SK-N-SH (cell line): Measurements from ENCODE around the gene NUP205.

Experiments used
- EZH2phosphoT487 ChIP-seq: fragments of 200-600 bp; sonication (generic); IDR thresholded peaks from 2 replicates; pipeline ENCODE4 v1.6.1; 2017; ENCODE audit warnings: low read depth, mixed run types, mild to moderate bottlenecking, antibody characterized with exemption, moderate library complexity, borderline replicate concordance
- GABPA ChIP-seq: IDR thresholded peaks from 2 replicates; pipeline ENCODE4 v1.4.0; 2012; ENCODE audit warnings: low read depth, mild to moderate bottlenecking
- MXI1 ChIP-seq: IDR thresholded peaks from 2 replicates; pipeline ENCODE4 v1.6.1; 2012; ENCODE audit warnings: mild to moderate bottlenecking, low read depth, low read length, improper control_type of control experiment
- POLR2AphosphoS5 ChIP-seq: IDR thresholded peaks from 2 replicates; pipeline ENCODE4 v1.6.1; 2012; ENCODE audit warnings: low read depth, low read length
- REST ChIP-seq: IDR thresholded peaks from 2 replicates; pipeline ENCODE4 v1.6.1; 2012; ENCODE audit warnings: mild to moderate bottlenecking, low read depth, low read length, moderate library complexity
- RFX5 ChIP-seq: IDR thresholded peaks from 2 replicates; pipeline ENCODE4 v1.6.1; 2012; ENCODE audit warnings: mild to moderate bottlenecking, improper control_type of control experiment, low read length
- TCF12 ChIP-seq: IDR thresholded peaks from 2 replicates; pipeline ENCODE4 v1.4.0; 2012
- ZBTB33 ChIP-seq: IDR thresholded peaks from 2 replicates; pipeline ENCODE4 v1.4.0; 2012; ENCODE audit warnings: low read depth, borderline replicate concordance
- TF ChIP-seq, protein P1 (sequence below): fragments of 200-600 bp; sonication (generic); IDR thresholded peaks from 2 replicates; pipeline ENCODE4 v1.6.1; 2017; ENCODE audit warnings: antibody characterized with exemption, mild to moderate bottlenecking, moderate library complexity
- TF ChIP-seq, protein P2 (sequence below): IDR thresholded peaks from 2 replicates; pipeline ENCODE4 v1.4.0; 2012; ENCODE audit warnings: low read depth, borderline replicate concordance

DNA sequence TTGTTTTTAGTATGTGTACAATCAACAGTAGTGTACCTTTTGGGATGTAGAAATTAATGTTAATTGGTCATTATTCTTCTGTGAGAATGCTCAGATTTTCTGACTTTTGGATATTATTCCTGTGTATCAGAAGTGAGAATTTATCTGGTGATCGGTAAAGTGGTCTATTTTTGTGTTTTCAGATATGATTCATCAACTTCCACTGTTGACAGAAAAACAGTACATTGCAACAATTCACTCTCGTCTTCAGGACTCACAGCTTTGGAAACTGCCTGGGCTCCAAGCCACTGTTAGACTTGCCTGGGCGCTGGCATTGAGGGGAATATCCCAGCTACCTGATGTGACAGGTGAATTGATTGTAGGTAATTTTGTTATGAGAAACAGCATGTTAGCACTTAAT lies 20.9 kb downstream of the NUP205 start:
- TF ChIP-seq, protein P1, sequence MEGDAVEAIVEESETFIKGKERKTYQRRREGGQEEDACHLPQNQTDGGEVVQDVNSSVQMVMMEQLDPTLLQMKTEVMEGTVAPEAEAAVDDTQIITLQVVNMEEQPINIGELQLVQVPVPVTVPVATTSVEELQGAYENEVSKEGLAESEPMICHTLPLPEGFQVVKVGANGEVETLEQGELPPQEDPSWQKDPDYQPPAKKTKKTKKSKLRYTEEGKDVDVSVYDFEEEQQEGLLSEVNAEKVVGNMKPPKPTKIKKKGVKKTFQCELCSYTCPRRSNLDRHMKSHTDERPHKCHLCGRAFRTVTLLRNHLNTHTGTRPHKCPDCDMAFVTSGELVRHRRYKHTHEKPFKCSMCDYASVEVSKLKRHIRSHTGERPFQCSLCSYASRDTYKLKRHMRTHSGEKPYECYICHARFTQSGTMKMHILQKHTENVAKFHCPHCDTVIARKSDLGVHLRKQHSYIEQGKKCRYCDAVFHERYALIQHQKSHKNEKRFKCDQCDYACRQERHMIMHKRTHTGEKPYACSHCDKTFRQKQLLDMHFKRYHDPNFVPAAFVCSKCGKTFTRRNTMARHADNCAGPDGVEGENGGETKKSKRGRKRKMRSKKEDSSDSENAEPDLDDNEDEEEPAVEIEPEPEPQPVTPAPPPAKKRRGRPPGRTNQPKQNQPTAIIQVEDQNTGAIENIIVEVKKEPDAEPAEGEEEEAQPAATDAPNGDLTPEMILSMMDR: no peak
- TF ChIP-seq POLR2AphosphoS5: no peak
- TF ChIP-seq MXI1: no peak
- no peak for TF ChIP-seq EZH2phosphoT487
- TF ChIP-seq, protein P2, sequence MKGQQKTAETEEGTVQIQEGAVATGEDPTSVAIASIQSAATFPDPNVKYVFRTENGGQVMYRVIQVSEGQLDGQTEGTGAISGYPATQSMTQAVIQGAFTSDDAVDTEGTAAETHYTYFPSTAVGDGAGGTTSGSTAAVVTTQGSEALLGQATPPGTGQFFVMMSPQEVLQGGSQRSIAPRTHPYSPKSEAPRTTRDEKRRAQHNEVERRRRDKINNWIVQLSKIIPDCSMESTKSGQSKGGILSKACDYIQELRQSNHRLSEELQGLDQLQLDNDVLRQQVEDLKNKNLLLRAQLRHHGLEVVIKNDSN: no peak
- TF ChIP-seq GABPA: no peak
- no peak for TF ChIP-seq TCF12
- TF ChIP-seq ZBTB33: no peak
- TF ChIP-seq RFX5: no peak
- no peak for TF ChIP-seq REST
